ENCODE results near the gene RAVER2.

DNA sequence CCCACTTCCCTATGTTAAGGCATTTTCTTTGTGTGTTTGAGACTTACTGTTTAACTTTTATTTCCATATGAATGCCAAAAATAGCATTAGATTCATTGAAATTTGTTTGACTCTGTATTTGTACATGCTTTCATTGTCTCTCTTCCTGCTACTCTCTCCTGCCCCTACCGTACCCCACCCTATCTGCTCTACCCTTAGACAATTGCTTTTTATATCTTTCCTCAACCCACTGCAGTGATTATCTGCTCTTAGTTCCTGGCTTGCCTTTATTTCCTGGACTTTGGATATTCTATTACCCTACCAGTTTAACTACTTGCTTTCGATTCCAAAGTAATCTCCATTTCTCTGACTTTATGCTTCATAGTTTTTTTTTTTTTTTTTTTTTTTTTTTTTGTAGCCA lies 10.5 kb downstream of the RAVER2 start:
- TF ChIP-seq, protein P1, sequence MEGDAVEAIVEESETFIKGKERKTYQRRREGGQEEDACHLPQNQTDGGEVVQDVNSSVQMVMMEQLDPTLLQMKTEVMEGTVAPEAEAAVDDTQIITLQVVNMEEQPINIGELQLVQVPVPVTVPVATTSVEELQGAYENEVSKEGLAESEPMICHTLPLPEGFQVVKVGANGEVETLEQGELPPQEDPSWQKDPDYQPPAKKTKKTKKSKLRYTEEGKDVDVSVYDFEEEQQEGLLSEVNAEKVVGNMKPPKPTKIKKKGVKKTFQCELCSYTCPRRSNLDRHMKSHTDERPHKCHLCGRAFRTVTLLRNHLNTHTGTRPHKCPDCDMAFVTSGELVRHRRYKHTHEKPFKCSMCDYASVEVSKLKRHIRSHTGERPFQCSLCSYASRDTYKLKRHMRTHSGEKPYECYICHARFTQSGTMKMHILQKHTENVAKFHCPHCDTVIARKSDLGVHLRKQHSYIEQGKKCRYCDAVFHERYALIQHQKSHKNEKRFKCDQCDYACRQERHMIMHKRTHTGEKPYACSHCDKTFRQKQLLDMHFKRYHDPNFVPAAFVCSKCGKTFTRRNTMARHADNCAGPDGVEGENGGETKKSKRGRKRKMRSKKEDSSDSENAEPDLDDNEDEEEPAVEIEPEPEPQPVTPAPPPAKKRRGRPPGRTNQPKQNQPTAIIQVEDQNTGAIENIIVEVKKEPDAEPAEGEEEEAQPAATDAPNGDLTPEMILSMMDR (IDR thresholded peaks at IDR 0.05; ENCODE audit: low read depth, low read length) = no peak
- no peak for TF ChIP-seq EZH2phosphoT487 (IDR thresholded peaks at IDR 0.05; ENCODE audit: low read depth)
